Measurements from ENCODE around the gene IFT57. TPM values are rescaled to one million over a fixed set of nuclear protein-coding genes. Genes with fewer than 3 reads are reported as not detected.

IFT57 gene
- total RNA-seq, 1 experiment from 2014 or later: 17.6 TPM

DNA sequence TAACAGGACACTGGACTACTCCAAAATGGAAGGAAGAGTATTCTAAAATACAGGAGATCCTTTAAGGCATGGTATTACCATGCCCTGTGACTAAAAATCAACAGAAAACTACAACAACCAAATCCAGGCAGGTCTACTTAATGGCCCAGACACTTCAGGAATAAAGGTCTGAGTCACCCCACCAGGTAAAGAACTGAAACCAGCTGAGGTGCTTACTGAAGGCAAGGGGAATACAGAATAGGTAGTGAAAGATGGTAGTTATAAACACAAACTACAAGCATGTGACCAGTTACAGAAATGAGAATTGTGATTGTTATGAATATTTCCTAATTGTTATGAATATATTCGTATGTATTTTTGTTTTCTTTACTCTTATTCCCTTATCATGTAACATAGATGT is 13.4 kb downstream of the IFT57 start:
- TF ChIP-seq, protein P1, sequence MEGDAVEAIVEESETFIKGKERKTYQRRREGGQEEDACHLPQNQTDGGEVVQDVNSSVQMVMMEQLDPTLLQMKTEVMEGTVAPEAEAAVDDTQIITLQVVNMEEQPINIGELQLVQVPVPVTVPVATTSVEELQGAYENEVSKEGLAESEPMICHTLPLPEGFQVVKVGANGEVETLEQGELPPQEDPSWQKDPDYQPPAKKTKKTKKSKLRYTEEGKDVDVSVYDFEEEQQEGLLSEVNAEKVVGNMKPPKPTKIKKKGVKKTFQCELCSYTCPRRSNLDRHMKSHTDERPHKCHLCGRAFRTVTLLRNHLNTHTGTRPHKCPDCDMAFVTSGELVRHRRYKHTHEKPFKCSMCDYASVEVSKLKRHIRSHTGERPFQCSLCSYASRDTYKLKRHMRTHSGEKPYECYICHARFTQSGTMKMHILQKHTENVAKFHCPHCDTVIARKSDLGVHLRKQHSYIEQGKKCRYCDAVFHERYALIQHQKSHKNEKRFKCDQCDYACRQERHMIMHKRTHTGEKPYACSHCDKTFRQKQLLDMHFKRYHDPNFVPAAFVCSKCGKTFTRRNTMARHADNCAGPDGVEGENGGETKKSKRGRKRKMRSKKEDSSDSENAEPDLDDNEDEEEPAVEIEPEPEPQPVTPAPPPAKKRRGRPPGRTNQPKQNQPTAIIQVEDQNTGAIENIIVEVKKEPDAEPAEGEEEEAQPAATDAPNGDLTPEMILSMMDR (IDR thresholded peaks at IDR 0.05; ENCODE audit: insufficient read depth in 1 of 2, low read depth in 1 of 2, low read length in 1 of 2, severe bottlenecking in 1 of 2, unreplicated experiment in 1 of 2): no peak
- H3K27me3 Mint-ChIP-seq (ENCODE audit: insufficient read depth, unreplicated experiment): no peaks in the 10 kb centered on the region
- H3K36me3 Mint-ChIP-seq (ENCODE audit: insufficient read depth, unreplicated experiment): no peaks in the 10 kb centered on the region
- DNase-seq: no peak
- H3K4me3 Mint-ChIP-seq (ENCODE audit: unreplicated experiment): no peak overlapping the region
- Histone ChIP-seq H3K4me3 (ENCODE audit: low read depth, low read length) (no peak overlapping the region), H3K4me1 (no peaks in the 10 kb centered on the region), H3K9me3 (no peaks in the 10 kb centered on the region), H3K27me3 (replicated peaks; ENCODE audit: control insufficient read depth, insufficient read depth, low read length) (no peaks in the 10 kb centered on the region), H3K36me3 (ENCODE audit: control insufficient read depth, insufficient read depth, low read length) (no peaks in the 10 kb centered on the region)
- H3K4me1 Mint-ChIP-seq (ENCODE audit: low read depth, unreplicated experiment): no peaks in the 10 kb centered on the region
- intact Hi-C loops (cut with micrococcal nuclease; ENCODE audit: unreplicated experiment): no loop called here
- no peaks in the 10 kb centered on the region for H3K9me3 Mint-ChIP-seq (ENCODE audit: unreplicated experiment)
- H3K27ac Mint-ChIP-seq (ENCODE audit: unreplicated experiment): no peak overlapping the region
- ChIA-PET POLR2A (no interaction called here), CTCF (no interaction called here)
- BruUV-seq (replicated peaks): no TSS peak

DNA sequence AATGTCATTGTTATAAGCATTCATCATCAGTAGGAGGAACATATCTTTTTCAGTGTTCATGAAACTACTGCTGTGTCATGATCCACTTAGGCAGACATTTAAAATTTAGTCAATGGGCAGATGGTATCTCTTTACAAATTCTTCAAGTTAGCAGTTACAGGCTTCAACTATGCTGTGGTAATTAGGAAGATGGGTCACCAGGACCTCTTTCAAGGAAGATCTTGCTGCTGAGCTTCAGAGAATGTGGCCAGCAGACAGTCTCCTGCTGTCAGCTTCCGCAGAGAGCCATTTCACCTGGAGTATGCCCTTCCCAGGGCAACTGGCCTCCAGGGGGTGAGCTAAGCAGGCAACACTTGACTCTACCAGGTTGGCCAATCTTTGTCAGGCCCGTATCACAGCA is 19.4 kb downstream of the IFT57 start:
- Mint-ChIP-seq H3K27ac (ENCODE audit: unreplicated experiment) (no peak overlapping the region), H3K36me3 (ENCODE audit: insufficient read depth, unreplicated experiment) (no peaks in the 10 kb centered on the region), H3K4me3 (ENCODE audit: unreplicated experiment) (no peak overlapping the region), H3K27me3 (ENCODE audit: insufficient read depth, unreplicated experiment) (no peaks in the 10 kb centered on the region), H3K9me3 (ENCODE audit: unreplicated experiment) (no peaks in the 10 kb centered on the region), H3K4me1 (ENCODE audit: low read depth, unreplicated experiment) (no peaks in the 10 kb centered on the region)
- TF ChIP-seq, protein P1 (IDR thresholded peaks at IDR 0.05; ENCODE audit: insufficient read depth in 1 of 2, low read depth in 1 of 2, low read length in 1 of 2, severe bottlenecking in 1 of 2, unreplicated experiment in 1 of 2): peak; percentile 26 to 28
- peak; percentile 15 to 30 for DNase-seq
- ChIA-PET CTCF (interaction anchor here (1.0 to 1.1 kb wide), 2 partner anchors 21 to 235 kb away, joined by 3 read pairs; no protein-coding TSS in a partner anchor), POLR2A (no interaction called here)
- no peak overlapping the region for H3K4me3 ChIP-seq (ENCODE audit: low read depth, low read length)
- no peaks in the 10 kb centered on the region for H3K4me1 ChIP-seq
- H3K9me3 ChIP-seq: no peaks in the 10 kb centered on the region
- no peaks in the 10 kb centered on the region for H3K27me3 ChIP-seq (replicated peaks; ENCODE audit: control insufficient read depth, insufficient read depth, low read length)
- no peaks in the 10 kb centered on the region for H3K36me3 ChIP-seq (ENCODE audit: control insufficient read depth, insufficient read depth, low read length)
- intact Hi-C loops (cut with micrococcal nuclease; ENCODE audit: unreplicated experiment): no loop called here
- BruUV-seq (replicated peaks): no TSS peak

DNA sequence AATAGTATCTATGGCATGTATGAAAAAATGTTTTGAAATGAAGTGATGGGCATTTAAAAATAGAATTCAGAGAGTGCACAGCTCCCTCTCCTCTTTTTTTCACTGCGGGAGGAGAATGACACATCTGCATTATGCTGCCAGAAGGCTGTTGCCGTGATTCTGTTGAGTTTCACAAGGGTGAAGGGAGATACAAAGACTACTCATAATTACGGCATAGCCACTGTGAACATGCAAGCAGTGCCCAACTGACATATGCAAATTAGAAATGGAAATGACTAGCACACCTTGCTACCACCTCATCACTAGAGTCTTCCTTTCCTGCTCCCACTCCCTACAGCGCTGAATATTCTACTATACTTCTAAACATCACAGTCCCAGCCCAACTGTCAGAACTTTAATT is 20.1 kb downstream of the IFT57 start:
- Mint-ChIP-seq H3K4me3 (ENCODE audit: unreplicated experiment) (no peak overlapping the region), H3K27ac (ENCODE audit: unreplicated experiment) (no peak overlapping the region), H3K27me3 (ENCODE audit: insufficient read depth, unreplicated experiment) (no peaks in the 10 kb centered on the region), H3K36me3 (ENCODE audit: insufficient read depth, unreplicated experiment) (no peaks in the 10 kb centered on the region), H3K4me1 (ENCODE audit: low read depth, unreplicated experiment) (no peaks in the 10 kb centered on the region), H3K9me3 (ENCODE audit: unreplicated experiment) (no peaks in the 10 kb centered on the region)
- no peak overlapping the region for H3K4me3 ChIP-seq (ENCODE audit: low read depth, low read length)
- no TSS peak for BruUV-seq (replicated peaks)
- H3K4me1 ChIP-seq: no peaks in the 10 kb centered on the region
- CTCF ChIA-PET: no interaction called here
- DNase-seq: no peak
- TF ChIP-seq, protein P1 (IDR thresholded peaks at IDR 0.05; ENCODE audit: insufficient read depth in 1 of 2, low read depth in 1 of 2, low read length in 1 of 2, severe bottlenecking in 1 of 2, unreplicated experiment in 1 of 2): no peak
- intact Hi-C loops (cut with micrococcal nuclease; ENCODE audit: unreplicated experiment): no loop called here
- POLR2A ChIA-PET: no interaction called here
- H3K9me3 ChIP-seq: no peaks in the 10 kb centered on the region
- no peaks in the 10 kb centered on the region for H3K27me3 ChIP-seq (replicated peaks; ENCODE audit: control insufficient read depth, insufficient read depth, low read length)
- H3K36me3 ChIP-seq (ENCODE audit: control insufficient read depth, insufficient read depth, low read length): no peaks in the 10 kb centered on the region
